Hepatocyte (in vitro differentiated cells): ENCODE measurements around the gene ACOXL. TPM values are rescaled to one million over a fixed set of nuclear protein-coding genes. Genes with fewer than 3 reads are reported as not detected.
"Not testable (repeated sequence)": the region's sequence is repeated elsewhere in the genome, so short reads cannot be mapped to it uniquely, and the experiment has no call there.

Experiments used
- DNase-seq: peaks from one replicate; pipeline ENCODE4 v3.0.0-alpha.2; 2016; ENCODE audit warnings: low spot score
- H2AFZ ChIP-seq: fragments of 200-600 bp; sonication (generic); 2 replicates; pipeline ENCODE4 v1.6.0; 2016; ENCODE audit warnings: antibody characterized with exemption, mild to moderate bottlenecking
- H3K27ac ChIP-seq: fragments of 200-600 bp; sonication (generic); 2 replicates; pipeline ENCODE4 v1.5.1; 2016; ENCODE audit warnings: mild to moderate bottlenecking
- H3K27me3 ChIP-seq: fragments of 200-600 bp; sonication (generic); 2 replicates; pipeline ENCODE4 v1.6.1; 2016
- H3K36me3 ChIP-seq: fragments of 200-600 bp; sonication (generic); replicated peaks from 2 replicates; pipeline ENCODE4 v1.5.1; 2016; ENCODE audit warnings: low read depth; ENCODE audit not compliant: insufficient read depth
- H3K4me1 ChIP-seq: fragments of 200-600 bp; sonication (generic); 2 replicates; pipeline ENCODE4 v1.5.1; 2016; ENCODE audit warnings: mild to moderate bottlenecking, moderate library complexity; ENCODE audit not compliant: insufficient read depth
- H3K4me2 ChIP-seq: fragments of 200-600 bp; sonication (generic); 2 replicates; pipeline ENCODE4 v1.6.0; 2016
- H3K4me3 ChIP-seq: fragments of 200-600 bp; sonication (generic); 2 replicates; pipeline ENCODE4 v1.5.1; 2016; ENCODE audit warnings: mild to moderate bottlenecking
- H3K79me2 ChIP-seq: fragments of 200-600 bp; sonication (generic); 2 replicates; pipeline ENCODE4 v1.6.0; 2017; ENCODE audit warnings: mild to moderate bottlenecking
- H3K9me2 ChIP-seq: fragments of 200-600 bp; sonication (generic); replicated peaks from 2 replicates; pipeline ENCODE4 v1.6.0; 2017; ENCODE audit warnings: mild to moderate bottlenecking; ENCODE audit not compliant: insufficient read depth
- H3K9me3 ChIP-seq: fragments of 200-600 bp; sonication (generic); 2 replicates; pipeline ENCODE4 v1.5.1; 2016; ENCODE audit warnings: low read depth, mild to moderate bottlenecking
- H4K20me1 ChIP-seq: fragments of 200-600 bp; sonication (generic); 2 replicates; pipeline ENCODE4 v1.6.0; 2016; ENCODE audit warnings: mild to moderate bottlenecking; ENCODE audit not compliant: insufficient read depth, poor library complexity, severe bottlenecking
- CTCF ChIP-seq: fragments of 200-600 bp; sonication (generic); IDR thresholded peaks from 2 replicates; pipeline ENCODE4 v1.5.1; 2016; ENCODE audit warnings: antibody characterized with exemption, mild to moderate bottlenecking; ENCODE audit not compliant: poor library complexity
- EZH2 ChIP-seq: fragments of 200-600 bp; sonication (generic); IDR thresholded peaks from 2 replicates; pipeline ENCODE4 v1.6.1; 2016; ENCODE audit warnings: antibody characterized with exemption, mild to moderate bottlenecking, borderline replicate concordance
- EZH2phosphoT487 ChIP-seq: fragments of 200-600 bp; sonication (generic); IDR thresholded peaks from one replicate; pipeline ENCODE4 v1.6.1; 2018; ENCODE audit warnings: antibody characterized with exemption, mild to moderate bottlenecking, low read depth, moderate library complexity; ENCODE audit not compliant: unreplicated experiment, severe bottlenecking
- WGBS: methylation state at CpG from one replicate; pipeline ENCODE4 v1.1.6; 2016; ENCODE audit warnings: low lambda C conversion rate; ENCODE audit errors: missing lambda C conversion rate; 5-methylcytosine and 5-hydroxymethylcytosine counted together
- polyA plus RNA-seq: library from polyadenylated mRNA; unstranded; fragments of >200 nt; fragmentation: Nextera tagmentation; extraction: Ambion mirVana; gene quantifications from 2 replicates; pipeline ENCODE4 v1.2.1, GENCODE V29; 2016
- total RNA-seq: library from RNA; depleted of rRNA; stranded (reverse); fragments of >200 nt; gene quantifications from 2 replicates; pipeline ENCODE4 v1.2.3, GENCODE V29; 2014

The ACOXL gene
- total and polyA plus RNA-seq, 2 experiments from 2014 or later = 0.23 to 1.1 TPM

- DNase-seq = no peak
- no peak overlapping the region for H2AFZ ChIP-seq
- H4K20me1 ChIP-seq = no peaks in the 10 kb centered on the region
- H3K36me3 ChIP-seq = no peaks in the 10 kb centered on the region
- 90% methylated on average over 4 of the region's 4 CpGs for WGBS
- H3K27me3 ChIP-seq = no peaks in the 10 kb centered on the region
- H3K9me2 ChIP-seq = no peaks in the 10 kb centered on the region
- TF ChIP-seq EZH2phosphoT487 = no peak
- TF ChIP-seq CTCF = no peak
- no peak for TF ChIP-seq EZH2
- no peak overlapping the region for H3K27ac ChIP-seq
- no peak overlapping the region for H3K4me2 ChIP-seq
- peaks cover 15% of the 10 kb centered on the region for H3K4me1 ChIP-seq
- no peaks in the 10 kb centered on the region for H3K79me2 ChIP-seq
- H3K4me3 ChIP-seq = no peak overlapping the region
- no peaks in the 10 kb centered on the region for H3K9me3 ChIP-seq
These were observed 42.0 kb upstream of the ACOXL start for GRCh38 chr2:110690083-110690965.

GRCh38 chr2:110691612-110692258, 40.6 kb upstream of the ACOXL start:
- Histone ChIP-seq H3K4me2 (no peak overlapping the region), H3K9me3 (no peaks in the 10 kb centered on the region), H3K36me3 (no peaks in the 10 kb centered on the region), H2AFZ (no peak overlapping the region), H3K79me2 (no peaks in the 10 kb centered on the region), H3K27me3 (no peaks in the 10 kb centered on the region), H3K4me3 (no peak overlapping the region), H3K27ac (no peak overlapping the region), H3K9me2 (no peaks in the 10 kb centered on the region), H4K20me1 (no peaks in the 10 kb centered on the region), H3K4me1 (peaks cover 15% of the 10 kb centered on the region)
- no peak for DNase-seq
- WGBS = 93% methylated on average over 11 of the region's 11 CpGs
- TF ChIP-seq CTCF = no peak
- no peak for TF ChIP-seq EZH2phosphoT487
- no peak for TF ChIP-seq EZH2

GRCh38 chr2:110695146-110695898, 37.1 kb upstream of the ACOXL start:
- DNase-seq, H3K4me3 ChIP-seq, H2AFZ ChIP-seq, H3K9me3 ChIP-seq, H3K27me3 ChIP-seq, H3K9me2 ChIP-seq, H3K79me2 ChIP-seq, H3K36me3 ChIP-seq, H4K20me1 ChIP-seq: not testable (repeated sequence)
- H3K4me1 ChIP-seq = peaks cover 12% of the 10 kb centered on the region
- peak overlapping the region; percentile 26 for H3K27ac ChIP-seq
- 39% methylated on average over 5 of the region's 5 CpGs for WGBS
- peak overlapping the region; percentile 21 for H3K4me2 ChIP-seq

DNA sequence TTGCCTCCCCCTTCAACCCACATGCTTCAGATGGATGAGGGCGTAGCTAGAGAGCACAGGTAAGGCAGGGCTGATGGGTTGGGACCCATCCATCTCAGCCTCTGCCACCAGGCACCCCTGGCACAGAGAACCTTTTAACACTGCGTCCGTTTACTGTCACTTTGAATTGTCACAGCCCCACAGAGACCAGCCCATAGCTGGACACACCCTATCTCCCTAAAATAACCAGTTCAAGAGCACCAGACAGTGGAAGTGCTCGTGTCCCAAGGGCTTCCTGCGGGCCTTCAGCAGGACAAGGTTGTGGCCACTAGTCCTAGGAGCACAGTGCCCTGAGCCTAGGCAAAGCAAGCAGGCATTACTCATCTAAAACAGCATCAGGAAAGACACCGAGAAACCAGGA, 34.1 kb upstream of the ACOXL start:
- H3K9me3 ChIP-seq, H4K20me1 ChIP-seq, H3K27ac ChIP-seq, H3K4me3 ChIP-seq, H2AFZ ChIP-seq, DNase-seq, H3K36me3 ChIP-seq, H3K27me3 ChIP-seq, H3K79me2 ChIP-seq, H3K4me2 ChIP-seq, H3K9me2 ChIP-seq: not testable (repeated sequence)
- peaks cover 12% of the 10 kb centered on the region for H3K4me1 ChIP-seq
- WGBS = 100% methylated on average over 1 of the region's 6 CpGs
